Measurements from ENCODE around the gene ATAD3C. TPM values are rescaled to one million over a fixed set of nuclear protein-coding genes. Genes with fewer than 3 reads are reported as not detected.
"Not testable (repeated sequence)": the region's sequence is repeated elsewhere in the genome, so short reads cannot be mapped to it uniquely, and the experiment has no call there.

ATAD3C gene
- total RNA-seq, 1 experiment from 2014 or later: not detected

DNA sequence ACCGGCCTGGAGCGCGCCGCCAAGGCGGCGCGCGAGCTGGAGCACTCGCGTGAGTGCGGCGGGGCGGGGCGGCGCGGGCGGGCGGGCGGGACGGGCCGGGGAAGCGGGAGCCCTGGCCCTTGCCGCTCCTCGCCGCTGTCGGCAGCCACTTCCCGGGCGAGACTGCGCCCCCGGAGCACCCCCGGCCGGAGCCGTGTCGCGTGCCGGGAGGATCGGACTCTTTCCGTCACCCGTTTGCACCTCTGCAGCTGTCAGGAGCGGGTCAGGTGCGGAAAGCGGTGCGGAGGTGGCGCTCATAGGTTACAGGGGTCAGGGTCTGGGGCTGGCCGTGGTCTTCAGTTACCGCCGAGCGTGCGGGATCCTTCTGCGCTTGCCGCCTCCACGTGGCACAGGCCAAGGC lies 62.9 kb downstream of the ATAD3C start:
- DNase-seq (ENCODE audit: low read depth): not testable (repeated sequence)

DNA sequence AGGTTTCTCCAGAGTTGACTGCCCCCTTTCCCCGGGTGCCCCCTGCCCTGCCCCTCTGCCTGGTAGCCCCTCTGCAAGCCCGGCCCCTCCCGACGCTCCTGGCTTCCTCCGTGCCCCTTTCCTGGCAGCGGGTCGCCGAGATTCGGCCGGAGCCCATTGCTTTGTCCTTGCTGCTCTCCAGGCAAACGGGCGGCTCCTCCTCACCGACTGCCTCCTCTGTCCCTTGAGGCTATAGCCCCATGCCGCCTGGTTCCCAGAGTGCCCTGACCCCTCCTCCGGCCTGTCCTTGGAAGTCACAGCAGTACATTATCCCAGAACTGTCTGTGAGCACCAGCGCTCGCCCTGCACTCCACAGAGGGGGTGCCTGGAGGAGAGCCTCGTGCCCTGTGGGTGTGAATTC lies 64.2 kb downstream of the ATAD3C start:
- in situ Hi-C loops (cut with HindIII; ENCODE audit: low pct_unique_long_range_greater_than_20kb, low sequenced_read_pairs); DNase-seq (ENCODE audit: low read depth): not testable (repeated sequence)

More for the DNA sequence above, 62.9 kb downstream of the ATAD3C start:
- in situ Hi-C loops (cut with HindIII; ENCODE audit: low pct_unique_long_range_greater_than_20kb, low sequenced_read_pairs): not testable (repeated sequence)

DNA sequence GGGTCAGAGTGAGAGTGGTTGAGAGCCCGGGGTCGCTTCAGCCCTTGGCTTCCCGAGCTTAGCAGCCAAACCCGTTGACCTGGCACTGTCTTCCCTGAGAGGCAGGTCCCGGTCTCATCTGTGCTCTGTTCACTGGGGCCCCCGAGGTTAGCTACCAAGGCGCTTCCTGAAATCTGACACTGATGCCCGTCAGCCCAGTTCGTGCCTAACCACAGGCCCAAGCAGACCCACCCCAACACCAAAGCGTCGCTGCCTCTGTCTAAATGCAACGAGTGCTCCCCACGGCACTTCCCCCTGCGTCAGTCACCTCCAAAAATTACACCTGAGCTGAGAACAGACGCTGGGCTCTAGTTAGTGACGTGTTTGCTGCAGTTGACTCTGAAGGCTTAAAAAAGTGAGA lies 64.9 kb downstream of the ATAD3C start:
- in situ Hi-C loops (cut with HindIII; ENCODE audit: low pct_unique_long_range_greater_than_20kb, low sequenced_read_pairs); DNase-seq (ENCODE audit: low read depth): not testable (repeated sequence)

DNA sequence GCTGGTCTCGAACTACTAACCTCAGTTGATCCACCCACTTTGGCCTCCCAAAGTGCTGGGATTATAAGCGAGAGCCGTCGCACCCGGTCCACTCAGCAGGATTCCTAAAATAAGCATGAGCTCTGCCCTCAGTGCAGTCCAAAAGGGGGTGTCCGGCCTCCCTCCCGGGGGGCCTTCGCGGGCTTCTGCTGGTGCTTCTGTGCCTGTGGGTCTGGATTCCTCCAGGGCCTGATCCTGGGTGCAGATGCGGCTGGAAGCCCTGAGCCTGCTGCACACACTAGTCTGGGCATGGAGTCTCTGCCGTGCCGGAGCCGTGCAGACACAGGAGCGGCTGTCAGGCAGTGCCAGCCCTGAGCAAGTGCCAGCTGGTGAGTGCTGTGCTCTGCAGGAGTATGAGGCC lies 67.4 kb downstream of the ATAD3C start:
- in situ Hi-C loops (cut with HindIII; ENCODE audit: low pct_unique_long_range_greater_than_20kb, low sequenced_read_pairs); DNase-seq (ENCODE audit: low read depth): not testable (repeated sequence)

GRCh38 chr1:1517973-1518620 lies 68.6 kb downstream of the ATAD3C start:
- DNase-seq (ENCODE audit: low read depth): no peak
- in situ Hi-C loops (cut with HindIII; ENCODE audit: low pct_unique_long_range_greater_than_20kb, low sequenced_read_pairs): no loop called here

DNA sequence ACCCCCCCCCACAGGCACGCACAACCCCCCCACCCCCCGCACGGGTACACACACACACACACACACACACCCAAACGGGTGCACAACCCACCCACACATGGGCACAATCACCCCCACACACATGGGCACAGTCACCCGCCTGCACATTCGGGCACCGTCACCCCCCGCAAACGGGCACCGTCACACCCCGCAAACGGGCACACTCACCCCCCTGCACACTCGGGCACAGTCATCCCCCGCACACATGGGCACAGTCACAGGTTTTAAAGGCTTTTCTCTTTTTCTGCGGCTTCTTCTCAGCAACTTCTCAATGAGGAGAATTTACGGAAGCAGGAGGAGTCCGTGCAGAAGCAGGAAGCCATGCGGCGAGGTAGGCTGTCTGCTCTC lies 69.1 kb downstream of the ATAD3C start:
- in situ Hi-C loops (cut with HindIII; ENCODE audit: low pct_unique_long_range_greater_than_20kb, low sequenced_read_pairs); DNase-seq (ENCODE audit: low read depth): not testable (repeated sequence)

Other genes starting within 250 kb of the ATAD3C start
- not detected in 2 replicates for gene TNFRSF18, start 243.1 kb upstream of the ATAD3C start, total RNA-seq (2014; rRNA removed; shearing (Covaris generic); ENCODE audit: low replicate concordance)
- gene TNFRSF4, start 235.5 kb upstream of the ATAD3C start, total RNA-seq (2014; rRNA removed; shearing (Covaris generic); ENCODE audit: low replicate concordance): not detected in 2 replicates
- gene SDF4, start 217.7 kb upstream of the ATAD3C start, total RNA-seq (2014; rRNA removed; shearing (Covaris generic); ENCODE audit: low replicate concordance): 111 and 124 TPM in 2 replicates
- 23.5 and 26.7 TPM in 2 replicates for gene B3GALT6, start 217.5 kb upstream of the ATAD3C start, total RNA-seq (2014; rRNA removed; shearing (Covaris generic); ENCODE audit: low replicate concordance)
- not detected in 2 replicates for gene C1QTNF12, start 203.0 kb upstream of the ATAD3C start, total RNA-seq (2014; rRNA removed; shearing (Covaris generic); ENCODE audit: low replicate concordance)
- gene UBE2J2, start 175.8 kb upstream of the ATAD3C start, total RNA-seq (2014; rRNA removed; shearing (Covaris generic); ENCODE audit: low replicate concordance): 73.0 and 121 TPM in 2 replicates
- gene SCNN1D, start 169.3 kb upstream of the ATAD3C start, total RNA-seq (2014; rRNA removed; shearing (Covaris generic); ENCODE audit: low replicate concordance): 1.8 and 2.8 TPM in 2 replicates
- 35.9 and 50.2 TPM in 2 replicates for gene ACAP3, start 141.8 kb upstream of the ATAD3C start, total RNA-seq (2014; rRNA removed; shearing (Covaris generic); ENCODE audit: low replicate concordance)
- gene PUSL1, start 141.1 kb upstream of the ATAD3C start, total RNA-seq (2014; rRNA removed; shearing (Covaris generic); ENCODE audit: low replicate concordance): 50.3 and 57.5 TPM in 2 replicates
- 57.6 and 90.2 TPM in 2 replicates for gene INTS11, start 125.0 kb upstream of the ATAD3C start, total RNA-seq (2014; rRNA removed; shearing (Covaris generic); ENCODE audit: low replicate concordance)
- gene CPTP, start 124.9 kb upstream of the ATAD3C start, total RNA-seq (2014; rRNA removed; shearing (Covaris generic); ENCODE audit: low replicate concordance): 25.8 and 28.5 TPM in 2 replicates
- not detected in 2 replicates for gene TAS1R3, start 118.4 kb upstream of the ATAD3C start, total RNA-seq (2014; rRNA removed; shearing (Covaris generic); ENCODE audit: low replicate concordance)
- gene DVL1, start 100.3 kb upstream of the ATAD3C start, total RNA-seq (2014; rRNA removed; shearing (Covaris generic); ENCODE audit: low replicate concordance): 84.9 and 103 TPM in 2 replicates
- gene MXRA8, start 91.1 kb upstream of the ATAD3C start, total RNA-seq (2014; rRNA removed; shearing (Covaris generic); ENCODE audit: low replicate concordance): not detected in 2 replicates
- gene AURKAIP1, start 74.5 kb upstream of the ATAD3C start, total RNA-seq (2014; rRNA removed; shearing (Covaris generic); ENCODE audit: low replicate concordance): 130 and 178 TPM in 2 replicates
- 34.3 and 34.9 TPM in 2 replicates for gene CCNL2, start 50.4 kb upstream of the ATAD3C start, total RNA-seq (2014; rRNA removed; shearing (Covaris generic); ENCODE audit: low replicate concordance)
- 32.2 and 79.3 TPM in 2 replicates for gene MRPL20, start 42.4 kb upstream of the ATAD3C start, total RNA-seq (2014; rRNA removed; shearing (Covaris generic); ENCODE audit: low replicate concordance)
- gene ANKRD65, start 28.4 kb upstream of the ATAD3C start, total RNA-seq (2014; rRNA removed; shearing (Covaris generic); ENCODE audit: low replicate concordance): not detected in 2 replicates
- 37.5 and 47.0 TPM in 2 replicates for gene VWA1, start 14.0 kb upstream of the ATAD3C start, total RNA-seq (2014; rRNA removed; shearing (Covaris generic); ENCODE audit: low replicate concordance)
- gene ATAD3B, start 22.1 kb downstream of the ATAD3C start, total RNA-seq (2014; rRNA removed; shearing (Covaris generic); ENCODE audit: low replicate concordance): 22.3 and 40.7 TPM in 2 replicates
- 78.9 and 82.4 TPM in 2 replicates for gene ATAD3A, start 62.5 kb downstream of the ATAD3C start, total RNA-seq (2014; rRNA removed; shearing (Covaris generic); ENCODE audit: low replicate concordance)
- not detected in 2 replicates for gene TMEM240, start 90.9 kb downstream of the ATAD3C start, total RNA-seq (2014; rRNA removed; shearing (Covaris generic); ENCODE audit: low replicate concordance)
- gene SSU72, start 125.2 kb downstream of the ATAD3C start, total RNA-seq (2014; rRNA removed; shearing (Covaris generic); ENCODE audit: low replicate concordance): 51.1 and 81.8 TPM in 2 replicates
- gene FNDC10, start 150.4 kb downstream of the ATAD3C start, total RNA-seq (2014; rRNA removed; shearing (Covaris generic); ENCODE audit: low replicate concordance): 16.9 and 31.3 TPM in 2 replicates
- 35.7 and 49.0 TPM in 2 replicates for gene MIB2, start 165.8 kb downstream of the ATAD3C start, total RNA-seq (2014; rRNA removed; shearing (Covaris generic); ENCODE audit: low replicate concordance)
- not detected in 2 replicates for gene MMP23B, start 182.5 kb downstream of the ATAD3C start, total RNA-seq (2014; rRNA removed; shearing (Covaris generic); ENCODE audit: low replicate concordance)
- 4.4 and 5.5 TPM in 2 replicates for gene CDK11B, start 209.3 kb downstream of the ATAD3C start, total RNA-seq (2014; rRNA removed; shearing (Covaris generic); ENCODE audit: low replicate concordance)
- 13.6 and 13.8 TPM in 2 replicates for gene SLC35E2B, start 243.1 kb downstream of the ATAD3C start, total RNA-seq (2014; rRNA removed; shearing (Covaris generic); ENCODE audit: low replicate concordance)